CD4-positive, alpha-beta T cell treated with Interleukin-10 for 1 hour (primary cell): ENCODE data around the gene TPK1.
"Not testable (repeated sequence)": the region's sequence is repeated elsewhere in the genome, so short reads cannot be mapped to it uniquely, and the experiment has no call there.

ENCODE experiments used
- DNase-seq: peaks from one replicate; pipeline ENCODE4 v3.0.0-alpha.2; 2020

TPK1 gene

GRCh38 chr7:144606261-144606660 lies 229.6 kb downstream of the TPK1 start:
- no peak for DNase-seq

DNA sequence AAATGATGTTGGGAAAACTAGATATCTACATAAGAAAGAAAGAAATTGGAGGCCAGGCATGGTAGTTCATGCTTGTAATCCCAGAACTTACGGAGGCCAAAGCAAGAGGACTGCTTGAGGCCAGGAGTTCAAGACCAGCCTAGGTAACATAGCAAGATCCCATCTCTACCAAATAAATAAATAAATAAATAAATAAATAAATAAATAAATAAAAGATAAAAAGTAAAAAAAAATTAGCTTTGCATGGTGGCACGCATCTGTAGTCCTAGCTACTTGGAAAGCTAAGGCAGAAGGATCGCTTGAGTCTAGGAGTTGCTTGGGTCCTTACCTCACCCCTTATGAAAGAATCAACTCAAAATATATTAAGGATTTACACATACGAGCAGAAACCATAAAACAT lies 238.9 kb downstream of the TPK1 start:
- no peak for DNase-seq

- no peak for DNase-seq
These were observed 241.3 kb downstream of the TPK1 start for GRCh38 chr7:144594580-144594979.

DNA sequence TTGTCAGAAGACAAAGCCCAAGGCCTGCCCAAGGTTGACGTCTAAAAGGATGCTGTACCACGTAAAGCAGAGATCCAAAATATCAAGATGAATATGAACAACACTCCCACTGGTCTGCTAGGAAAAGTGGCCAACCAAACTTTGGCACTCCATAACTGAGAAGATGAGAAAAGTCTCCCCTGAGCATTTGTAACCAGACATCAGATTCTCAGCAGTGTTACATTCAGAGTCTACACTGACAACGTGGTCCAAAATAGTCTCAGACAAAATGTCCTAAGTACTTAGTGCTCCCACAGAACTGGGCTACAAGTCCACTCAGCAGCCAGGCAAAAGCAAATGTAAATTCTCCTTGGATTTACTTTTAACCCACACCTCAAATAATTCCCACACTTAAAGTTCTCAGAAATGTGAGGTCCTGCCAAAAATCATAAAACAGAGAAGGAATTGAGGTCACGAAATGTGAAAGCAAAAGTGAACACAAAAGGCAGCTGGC lies 247.2 kb downstream of the TPK1 start:
- DNase-seq = no peak

DNA sequence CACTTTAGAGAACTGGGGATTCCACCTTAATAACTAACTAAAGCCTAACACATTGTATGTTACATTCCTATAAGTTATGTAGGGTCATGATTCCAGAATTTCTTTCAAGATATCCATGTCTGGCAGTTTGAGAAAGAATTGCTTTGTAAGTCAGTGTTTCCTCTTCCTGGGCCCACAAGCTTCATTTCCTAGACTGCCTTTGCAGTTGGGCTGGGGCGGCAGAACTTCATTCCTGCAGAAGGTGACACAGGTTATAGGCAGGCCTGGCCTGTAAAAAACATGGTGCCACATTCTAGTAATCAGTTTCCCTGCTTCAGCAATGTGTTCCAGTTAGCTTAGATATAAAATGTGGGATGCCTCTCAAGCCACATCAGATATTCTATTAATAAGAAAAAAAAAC lies 248.2 kb downstream of the TPK1 start:
- DNase-seq = no peak

GRCh38 chr7:144584726-144585125 lies 251.1 kb downstream of the TPK1 start:
- DNase-seq = no peak

- no peak for DNase-seq
These were observed 256.2 kb downstream of the TPK1 start for GRCh38 chr7:144579687-144580086.

GRCh38 chr7:144575456-144575855 lies 260.4 kb downstream of the TPK1 start:
- no peak for DNase-seq

DNA sequence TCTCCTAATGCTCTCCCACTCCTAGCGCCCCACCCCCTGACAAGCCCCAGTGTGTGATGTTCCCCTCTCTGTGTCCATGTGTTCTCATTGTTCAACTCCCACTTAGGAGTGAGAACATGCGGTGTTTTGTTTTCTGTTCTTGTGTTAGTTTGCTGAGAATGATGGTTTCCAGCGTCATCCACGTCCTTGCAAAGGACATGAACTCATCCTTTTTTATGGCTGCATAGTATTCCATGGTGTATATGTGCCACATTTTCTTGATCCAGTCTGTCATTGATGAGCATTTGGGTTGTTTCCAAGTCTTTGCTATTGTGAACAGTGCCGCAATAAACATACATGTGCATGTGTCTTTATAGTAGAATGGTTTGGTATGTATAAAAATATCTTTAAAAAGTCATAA lies 261.1 kb downstream of the TPK1 start:
- DNase-seq = not testable (repeated sequence)

GRCh38 chr7:144568233-144568632 lies 267.6 kb downstream of the TPK1 start:
- DNase-seq = no peak

DNA sequence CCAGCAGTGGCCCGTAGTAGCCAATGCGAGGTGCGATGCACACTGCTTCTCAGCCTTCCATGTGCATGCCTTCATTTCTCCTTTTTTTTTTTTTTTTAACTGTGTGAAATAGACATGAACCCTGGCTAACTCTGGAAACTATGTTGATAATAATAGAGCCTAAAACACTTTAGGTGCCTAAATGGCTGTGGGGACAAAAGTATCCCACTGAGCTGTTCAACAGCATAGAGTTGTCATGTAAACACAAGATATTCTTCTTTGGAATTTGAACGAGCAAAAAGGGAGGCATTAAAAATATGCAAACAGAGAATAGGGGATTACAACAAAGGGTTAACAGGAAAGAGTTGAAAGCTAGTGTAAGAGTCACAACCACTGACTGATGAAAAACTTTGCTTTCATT lies 270.3 kb downstream of the TPK1 start:
- DNase-seq = no peak

GRCh38 chr7:144549861-144550260 lies 286.0 kb downstream of the TPK1 start:
- no peak for DNase-seq

DNA sequence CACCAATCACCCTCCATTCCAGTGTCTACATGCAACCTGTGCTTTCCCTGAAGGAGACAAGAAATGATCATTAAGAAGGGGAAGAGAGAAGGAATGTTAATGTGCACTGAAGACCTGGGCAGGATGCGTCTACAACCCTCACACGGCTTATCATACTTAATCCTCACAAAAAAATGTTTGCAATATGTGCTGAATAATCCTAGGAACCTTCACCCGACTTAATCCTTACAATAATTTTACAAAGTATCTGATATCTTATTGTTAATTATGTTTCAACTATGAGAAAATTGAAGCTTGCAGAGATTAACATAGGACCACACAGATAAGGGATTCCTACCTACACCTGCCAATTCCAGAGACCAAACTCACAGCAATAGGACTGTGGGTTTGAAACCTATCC lies 287.3 kb downstream of the TPK1 start:
- DNase-seq = no peak

GRCh38 chr7:144547888-144548287 lies 288.0 kb downstream of the TPK1 start:
- no peak for DNase-seq

- no peak for DNase-seq
These were observed 289.1 kb downstream of the TPK1 start for GRCh38 chr7:144546782-144547181.

GRCh38 chr7:144545330-144545729 lies 290.5 kb downstream of the TPK1 start:
- no peak for DNase-seq

DNA sequence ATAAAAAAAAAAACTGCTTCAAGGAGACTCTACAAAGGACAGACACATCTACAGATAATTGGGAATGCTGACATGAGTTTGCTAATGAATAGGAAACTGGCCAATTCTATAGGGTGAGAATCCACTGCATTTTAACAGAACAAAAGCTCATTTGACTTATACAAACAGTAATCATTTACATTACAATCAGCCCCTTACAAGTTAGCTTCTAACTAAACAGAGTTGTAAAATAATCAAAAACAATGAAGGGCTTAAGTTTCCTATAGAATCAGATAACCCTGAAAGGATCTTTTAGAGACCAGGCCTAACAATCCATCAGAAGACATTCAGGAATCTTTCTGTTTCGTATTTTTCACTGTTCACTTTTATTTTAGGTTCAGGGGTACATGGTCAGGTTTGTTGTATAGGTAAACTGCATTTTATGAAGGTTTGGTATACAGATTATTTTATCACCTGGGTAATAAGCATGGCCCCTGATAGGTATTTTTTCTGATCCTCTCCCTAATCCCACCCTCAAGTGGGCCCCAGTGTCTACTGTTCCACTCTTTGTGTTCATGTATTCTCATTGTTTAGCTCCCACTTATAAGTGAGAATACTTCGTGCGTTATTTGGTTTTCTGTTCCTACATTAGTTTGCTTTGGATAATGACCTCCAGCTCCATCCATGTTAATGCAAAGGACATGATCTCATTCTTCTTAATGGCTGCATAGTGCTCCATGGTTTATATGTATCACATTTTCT lies 301.0 kb downstream of the TPK1 start:
- DNase-seq = no peak

GRCh38 chr7:144534196-144534595 lies 301.7 kb downstream of the TPK1 start:
- DNase-seq = no peak

DNA sequence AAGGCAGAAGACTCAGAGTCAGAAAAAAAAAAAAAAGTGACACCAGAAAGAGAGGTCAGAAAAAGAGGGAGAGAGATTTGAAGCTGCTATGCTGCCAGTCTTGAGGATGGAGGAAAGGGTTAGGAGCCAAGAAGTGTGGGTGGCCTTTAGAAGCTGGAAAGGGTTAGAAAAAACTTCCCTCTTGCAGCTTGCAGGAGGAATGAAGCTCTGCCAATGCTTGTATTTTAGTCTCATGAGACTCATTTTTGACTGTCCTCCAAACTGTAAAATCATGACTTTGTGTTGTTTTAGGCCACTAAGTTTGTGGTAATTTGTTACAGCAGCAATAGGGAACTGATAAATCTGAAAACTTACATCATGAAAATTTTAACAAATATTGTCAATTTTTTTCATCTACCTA lies 304.7 kb downstream of the TPK1 start:
- no peak for DNase-seq

GRCh38 chr7:144529269-144529926 lies 306.5 kb downstream of the TPK1 start:
- DNase-seq = no peak

- no peak for DNase-seq
These were observed 307.3 kb downstream of the TPK1 start for GRCh38 chr7:144528536-144529045.

GRCh38 chr7:144527051-144527471 lies 308.8 kb downstream of the TPK1 start:
- DNase-seq = no peak

GRCh38 chr7:144525956-144526355 lies 309.9 kb downstream of the TPK1 start:
- DNase-seq = no peak

DNA sequence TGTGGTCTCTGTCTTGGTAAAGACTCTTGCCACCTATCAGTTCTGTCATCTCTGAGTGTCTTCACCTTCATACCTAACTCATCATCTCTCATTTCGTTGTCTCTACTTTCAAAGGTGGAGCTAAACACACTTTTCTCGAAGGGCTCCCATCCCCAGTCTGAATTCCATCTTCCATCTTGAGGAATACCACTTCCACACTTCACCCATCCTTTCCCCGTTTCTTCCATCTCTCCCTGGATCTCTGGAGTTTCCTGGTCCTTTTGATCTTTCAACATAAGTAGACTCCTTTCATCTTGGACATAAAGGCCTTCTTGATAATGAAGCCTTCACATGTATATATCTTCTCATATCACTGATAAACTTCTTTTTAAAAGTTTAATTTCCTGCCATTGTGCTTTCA lies 311.6 kb downstream of the TPK1 start:
- DNase-seq = no peak
